Measurements from ENCODE around the gene EGLN2.
"Not testable (repeated sequence)": the region's sequence is repeated elsewhere in the genome, so short reads cannot be mapped to it uniquely, and the experiment has no call there.

The EGLN2 gene

DNA sequence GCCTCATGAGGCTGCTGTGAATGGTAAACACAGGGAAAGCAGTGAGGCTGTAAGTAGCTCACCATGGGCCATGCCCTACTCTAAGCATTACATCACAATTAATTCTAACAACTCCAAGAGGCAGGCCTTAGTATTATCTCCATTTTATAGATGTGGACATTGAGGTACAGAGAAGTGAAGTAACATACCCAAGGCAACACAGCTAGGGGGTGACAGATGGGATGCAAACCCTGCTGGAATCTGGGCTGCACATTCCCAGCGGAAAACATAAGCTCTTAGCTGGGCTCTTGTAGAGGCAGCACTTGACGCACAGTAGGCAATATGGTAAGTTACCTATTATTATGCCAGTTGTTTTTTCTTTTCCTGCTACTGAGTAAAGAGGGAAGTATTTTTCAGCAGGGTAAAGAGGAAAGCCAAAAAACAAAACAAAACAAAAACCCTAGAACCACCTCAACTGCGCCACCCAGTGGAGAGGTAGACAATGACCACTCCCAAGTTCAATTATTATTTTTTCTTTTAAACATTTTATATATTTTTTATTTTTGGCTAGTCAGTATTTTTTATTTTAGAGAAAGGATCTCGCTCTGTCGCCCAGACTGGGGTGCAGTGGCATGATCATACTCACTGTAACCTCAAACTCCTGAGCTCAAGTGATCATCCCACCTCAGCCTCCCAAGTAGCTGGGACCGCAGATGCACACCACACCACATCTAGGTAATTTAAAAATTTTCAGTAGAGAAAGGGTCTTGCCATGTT is 20.7 kb downstream of the EGLN2 start:
- not testable (repeated sequence) for DNase-seq

DNA sequence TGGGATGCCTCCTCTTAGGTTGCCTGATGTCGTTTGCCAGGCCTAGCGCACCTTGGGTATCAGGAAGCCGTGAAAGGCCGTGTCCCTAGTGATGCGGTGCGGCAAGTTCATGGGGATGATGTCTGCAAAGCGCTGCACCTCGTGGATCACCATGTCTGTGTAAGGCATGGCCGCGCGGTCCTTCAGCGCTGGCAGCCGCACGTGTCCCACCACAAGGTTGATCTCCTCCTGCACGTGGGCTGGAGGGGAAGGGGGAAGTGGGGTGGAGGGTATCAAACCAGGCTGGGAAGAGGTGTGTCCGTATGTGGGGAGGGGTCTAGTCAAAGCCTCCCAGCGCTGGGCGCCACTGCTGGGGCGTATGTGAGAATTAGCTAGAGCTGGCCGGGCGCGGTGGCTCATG is 23.2 kb downstream of the EGLN2 start:
- no peak for DNase-seq

DNA sequence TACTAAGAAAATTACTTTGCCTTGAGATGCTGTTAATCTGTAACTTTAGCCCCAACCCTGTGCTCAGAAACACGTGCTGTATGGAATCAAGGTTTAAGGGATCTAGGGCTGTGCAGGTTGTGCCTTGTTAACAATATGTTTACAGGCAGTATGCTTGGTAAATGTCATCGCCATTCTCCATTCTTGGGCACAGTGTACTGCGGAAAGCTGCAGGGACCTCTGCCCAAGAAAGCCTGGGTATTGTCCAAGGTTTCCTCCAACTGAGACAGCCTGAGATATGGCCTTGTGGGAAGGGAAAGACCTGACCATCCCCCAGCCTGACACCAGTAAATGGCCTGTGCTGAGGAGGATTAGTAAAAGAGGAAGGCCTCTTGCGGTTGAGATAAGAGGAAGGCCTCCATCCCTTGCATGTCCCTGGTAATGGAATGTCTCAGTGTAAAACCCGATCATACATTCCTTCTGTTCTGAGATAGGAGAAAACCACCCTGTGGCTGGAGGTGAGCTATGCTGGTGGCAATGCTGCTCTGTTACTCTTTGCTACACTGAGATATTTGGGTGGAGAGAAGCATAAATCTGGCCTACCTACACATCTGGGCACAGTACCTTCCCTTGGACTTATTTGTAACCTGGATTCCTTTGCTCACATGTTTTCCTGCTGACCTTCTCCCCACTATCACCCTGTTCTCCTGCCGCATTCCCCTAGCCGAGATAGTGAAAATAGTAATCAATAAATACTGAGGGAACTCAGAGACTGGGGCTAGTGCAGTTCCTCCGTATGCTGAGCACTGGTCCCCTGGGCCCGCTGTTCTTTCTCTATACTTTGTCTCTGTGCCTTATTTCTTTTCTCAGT is 23.9 kb downstream of the EGLN2 start:
- DNase-seq, result not testable (repeated sequence)

DNA sequence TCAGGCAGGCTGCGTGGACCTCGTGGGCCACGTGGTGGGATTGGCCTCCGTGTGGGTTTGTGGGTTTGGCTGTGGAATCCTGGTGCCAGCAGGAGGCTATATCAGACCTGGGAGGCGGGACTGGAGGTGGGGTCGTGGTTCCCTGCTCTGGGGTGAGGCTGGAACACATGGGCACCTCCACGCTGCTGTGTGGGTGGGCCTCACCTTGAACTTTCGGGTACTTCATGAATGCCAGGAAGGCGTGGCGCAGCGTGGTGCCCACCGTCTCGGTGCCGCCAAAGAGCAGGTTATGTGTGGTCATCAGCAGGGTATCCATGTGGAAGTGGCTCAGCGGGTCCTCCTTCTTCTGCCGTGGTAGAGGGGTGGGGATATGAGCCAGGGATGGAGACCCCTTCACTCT is 25.9 kb downstream of the EGLN2 start:
- not testable (repeated sequence) for DNase-seq

DNA sequence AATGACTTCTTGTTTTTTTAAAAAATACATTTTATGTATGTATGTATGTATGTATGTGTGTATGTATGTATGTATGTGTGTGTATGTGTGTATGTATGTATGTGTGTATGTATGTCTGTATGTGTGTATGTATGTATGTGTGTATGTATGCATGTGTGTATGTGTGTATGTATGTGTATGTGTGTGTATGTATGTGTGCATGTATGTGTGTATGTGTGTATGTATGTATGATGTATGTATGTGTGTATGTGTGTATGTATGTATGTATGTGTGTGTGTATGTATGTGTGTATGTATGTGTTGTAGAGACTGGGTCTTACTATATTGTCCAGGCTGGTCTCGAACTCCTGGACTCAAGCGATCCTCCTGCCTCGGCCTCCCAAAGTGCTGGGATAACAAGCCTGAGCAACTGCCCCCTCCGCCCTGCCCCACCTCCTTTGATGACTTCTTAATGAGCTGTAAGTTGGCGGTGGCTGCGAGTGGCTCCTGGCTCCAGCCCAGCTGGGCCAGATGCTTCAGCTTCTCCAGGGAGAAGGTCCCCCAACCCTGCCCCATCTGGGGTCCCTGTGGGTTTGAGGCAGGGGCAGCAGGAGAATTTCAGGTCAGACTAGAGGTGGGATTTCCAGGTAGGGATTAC is 26.6 kb downstream of the EGLN2 start:
- DNase-seq, result not testable (repeated sequence)

DNA sequence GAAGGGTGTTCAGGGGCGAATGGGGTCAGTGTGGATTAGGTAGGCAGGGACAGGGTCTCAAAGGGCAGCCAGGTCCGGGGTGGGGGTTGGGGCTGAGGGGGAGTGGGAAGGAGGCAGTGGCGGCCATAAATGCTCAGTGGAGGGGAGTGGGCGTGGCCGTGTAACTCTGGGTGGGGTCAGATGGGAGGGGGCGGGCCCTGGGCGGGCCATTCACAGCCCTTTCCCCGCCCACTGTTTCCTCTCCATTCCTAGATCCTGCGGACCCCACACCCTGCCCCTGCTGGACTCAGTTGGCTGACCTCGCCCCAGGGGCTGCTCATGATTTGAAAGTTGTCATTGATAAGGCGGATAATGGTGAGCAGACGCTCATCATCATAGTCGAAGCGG is 27.3 kb downstream of the EGLN2 start:
- DNase-seq, result not testable (repeated sequence)

GRCh38 chr19:40826699-40827385 is 27.9 kb downstream of the EGLN2 start:
- not testable (repeated sequence) for DNase-seq

DNA sequence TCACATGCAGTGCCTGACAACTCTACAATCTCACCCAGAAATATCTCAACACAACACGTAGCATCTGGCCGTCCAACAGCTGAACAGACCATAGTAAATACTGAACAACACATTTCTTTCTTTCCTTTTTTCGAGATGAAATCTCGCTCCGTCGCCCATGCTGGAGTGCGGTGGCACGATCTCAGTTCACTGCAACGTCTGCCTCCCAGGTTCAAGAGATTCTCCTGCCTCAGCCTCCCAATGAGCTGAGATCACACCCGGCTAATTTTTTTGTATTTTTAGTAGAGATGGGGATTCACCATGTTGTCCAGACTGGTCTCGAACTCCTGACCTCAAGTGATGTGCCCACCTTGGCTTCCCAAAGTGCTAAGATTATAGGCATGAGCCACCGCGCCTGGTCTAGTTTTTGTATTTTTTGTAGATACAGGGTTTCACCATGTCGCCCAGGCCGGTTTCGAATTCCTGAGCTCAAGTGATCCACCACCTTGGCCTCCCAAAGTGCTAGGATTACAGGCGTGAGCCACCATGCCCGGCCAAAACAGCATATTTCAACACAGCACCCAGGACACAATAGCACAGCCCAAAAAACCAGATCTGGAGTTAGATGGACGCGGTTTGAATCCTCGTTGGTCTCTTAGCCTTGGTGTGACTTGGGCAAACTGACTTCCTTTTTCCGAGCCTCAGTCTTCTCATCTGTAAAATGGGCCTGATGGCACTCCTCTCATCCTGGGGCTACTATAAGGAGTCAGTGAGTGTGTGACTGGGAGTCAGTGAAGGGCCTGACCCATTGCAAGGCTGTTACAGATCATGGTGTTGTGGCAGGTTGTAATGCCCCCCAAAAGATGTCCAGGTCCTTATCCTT is 28.6 kb downstream of the EGLN2 start:
- DNase-seq, result no peak

DNA sequence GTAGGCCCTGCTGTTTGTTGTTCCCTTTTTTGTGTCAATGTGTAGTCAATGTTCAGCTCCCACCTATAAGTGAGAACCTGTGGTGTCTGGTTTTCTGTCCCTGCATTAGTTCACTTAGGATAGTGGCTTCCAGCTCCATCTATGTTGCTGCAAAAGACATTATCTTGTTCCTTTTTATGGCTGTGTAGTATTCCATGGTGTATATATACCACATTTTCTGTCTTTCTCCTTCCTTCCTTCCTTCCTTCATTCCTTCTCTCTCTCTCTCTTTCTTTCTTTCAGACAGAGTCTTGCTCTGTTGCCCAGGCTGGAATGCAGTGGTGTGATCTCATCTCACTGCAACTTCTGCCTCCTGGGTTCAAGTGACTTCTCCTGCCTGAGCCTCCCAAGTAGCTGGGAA is 30.2 kb downstream of the EGLN2 start:
- DNase-seq, result no peak

DNA sequence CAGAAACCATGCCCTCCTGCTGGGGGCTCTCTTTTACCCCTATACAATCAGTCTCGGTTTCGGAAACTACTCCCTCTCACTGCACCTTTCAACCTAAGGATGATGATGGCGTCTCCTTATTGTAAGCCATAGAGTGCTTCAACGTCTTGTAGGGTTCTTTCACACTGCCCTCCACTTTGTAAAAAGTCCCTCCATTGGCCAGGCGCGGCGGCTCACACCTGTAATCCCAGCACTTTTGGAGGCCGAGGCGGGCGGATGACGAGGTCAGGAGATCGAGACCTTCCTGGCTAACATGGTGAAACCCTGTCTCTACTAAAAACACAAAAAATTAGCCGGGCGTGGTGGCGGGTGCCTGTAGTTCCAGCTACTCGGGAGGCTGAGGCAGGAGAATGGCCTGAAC is 31.8 kb downstream of the EGLN2 start:
- not testable (repeated sequence) for DNase-seq

- no peak for DNase-seq
Measured at GRCh38 chr19:40831502-40832430, 32.8 kb downstream of the EGLN2 start.

DNA sequence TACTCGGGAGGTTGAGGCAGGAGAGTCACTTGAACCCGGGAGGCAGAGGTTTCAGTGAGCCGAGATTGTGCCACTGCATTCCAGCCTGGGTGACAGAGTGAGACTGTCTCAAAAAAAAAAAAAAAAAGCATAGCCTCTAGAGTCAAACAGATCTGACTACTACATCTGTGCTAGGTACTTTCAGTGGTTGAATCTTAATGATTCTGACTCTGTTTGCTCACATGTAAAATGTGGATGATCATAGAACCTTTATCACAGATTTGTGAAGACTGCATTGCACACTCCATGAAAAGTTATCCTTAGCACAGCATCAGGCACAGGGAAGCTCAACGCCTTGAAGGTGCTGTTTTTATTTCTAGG is 33.4 kb downstream of the EGLN2 start:
- not testable (repeated sequence) for DNase-seq

DNA sequence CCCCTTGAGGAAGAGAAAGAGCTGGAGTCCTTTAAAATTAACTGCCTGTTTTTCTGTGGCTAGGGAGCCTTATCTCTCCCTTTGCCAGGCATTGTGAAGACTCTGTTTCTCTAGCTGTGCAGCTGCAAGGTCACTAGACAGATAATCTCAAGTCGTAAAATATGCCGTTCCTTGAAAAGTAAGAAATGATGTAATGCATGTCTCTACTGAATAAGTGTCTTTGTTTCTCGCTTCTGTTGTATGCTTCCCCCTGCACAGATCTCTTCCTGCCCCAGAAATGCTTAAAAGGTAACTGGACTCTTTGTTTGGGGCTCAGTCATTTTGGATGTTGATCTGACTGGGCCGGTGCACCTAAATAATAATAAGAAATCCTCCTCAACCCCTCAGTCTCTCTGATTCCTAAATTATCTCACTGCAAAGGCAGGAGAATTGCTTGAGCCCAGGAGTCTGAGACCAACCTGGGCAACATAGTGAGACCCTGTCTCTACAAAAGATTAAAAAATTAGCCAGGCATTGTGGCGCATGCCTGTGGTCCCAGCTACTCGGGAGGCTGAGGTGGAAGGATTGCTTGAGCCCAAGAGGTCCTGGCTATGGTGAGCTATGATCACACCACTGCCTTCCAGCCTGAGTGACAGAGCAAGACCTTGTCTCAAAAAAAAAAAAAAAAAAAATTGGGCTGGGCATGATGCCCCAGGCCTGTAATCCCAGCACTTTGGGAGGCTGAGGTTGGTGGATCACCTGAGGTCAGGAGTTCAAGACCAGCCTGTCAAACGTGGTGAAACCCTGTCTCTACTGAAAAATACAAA is 34.9 kb downstream of the EGLN2 start:
- DNase-seq, result not testable (repeated sequence)

DNA sequence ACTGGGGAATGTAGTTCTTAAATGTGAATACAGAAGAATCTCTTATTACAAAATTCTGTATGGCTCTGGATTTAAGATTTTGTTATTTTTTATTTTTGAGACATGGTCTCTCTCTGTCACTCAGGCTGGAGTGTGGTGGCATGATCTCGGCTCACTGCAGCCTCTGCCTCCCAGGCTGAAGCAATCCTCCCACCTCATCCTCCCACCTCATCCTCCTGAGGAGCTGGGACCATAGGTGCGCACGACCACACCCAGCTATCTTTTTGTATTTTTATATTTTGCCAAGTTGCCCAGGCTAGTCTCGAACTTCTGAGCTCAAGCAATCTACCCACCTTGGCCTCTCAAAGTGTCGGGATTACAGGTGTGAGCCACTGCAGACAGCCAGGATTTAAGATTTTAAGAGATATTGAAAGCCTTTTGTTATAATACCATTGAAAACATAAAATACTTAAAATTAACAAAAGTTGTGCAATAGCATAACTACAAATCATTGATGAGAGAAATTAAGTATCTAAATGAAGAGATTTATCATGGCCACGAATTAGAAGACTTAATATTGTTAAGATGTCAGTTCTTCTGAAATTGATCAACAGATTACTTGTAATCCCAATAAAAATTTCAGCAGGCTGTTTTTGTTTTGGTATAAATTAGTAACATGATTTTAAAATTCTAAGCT is 37.9 kb downstream of the EGLN2 start:
- DNase-seq, result no peak

- DNase-seq, result not testable (repeated sequence)
Measured at GRCh38 chr19:40838477-40838876, 39.5 kb downstream of the EGLN2 start.

GRCh38 chr19:40842012-40842411 is 43.0 kb downstream of the EGLN2 start:
- DNase-seq, result not testable (repeated sequence)

GRCh38 chr19:40842997-40843652 is 44.1 kb downstream of the EGLN2 start:
- not testable (repeated sequence) for DNase-seq

GRCh38 chr19:40843653-40844052 is 44.7 kb downstream of the EGLN2 start:
- not testable (repeated sequence) for DNase-seq

- not testable (repeated sequence) for DNase-seq
Measured at GRCh38 chr19:40846722-40847121, 47.7 kb downstream of the EGLN2 start.

All from SHP77 treated with DMSO at 0.1 percent for 48 hours (cell line).